HCT116 (cell line): ENCODE measurements around the gene DNAJA4. TPM values are rescaled to one million over a fixed set of nuclear protein-coding genes. Genes with fewer than 3 reads are reported as not detected.

Source experiments
- ATAC-seq: fragments of 200-7000 bp; cut with Tn5 transposase; 2 replicates; pipeline ENCODE4 v1.9.1; 2020; ENCODE audit warnings: mild to moderate bottlenecking, moderate library complexity
- BruUV-seq: library from RNA; stranded (reverse); fragments of 400-500 nt; replicated peaks from 2 replicates; lab custom pipeline; 2021; lab: Mats Ljungman, UMichigan
- CTCF ChIA-PET: fragments of 300-600 bp; sonication (Branson Sonifier 250); formaldehyde crosslinking; loops from one replicate; lab custom pipeline; 2021; ENCODE audit warnings: antibody characterized with exemption; lab: Charles Lee
- POLR2A ChIA-PET: fragments of 300-600, 350-600 bp; sonication (Branson Sonifier 250); formaldehyde crosslinking; loops from one replicate; lab custom pipeline; 2021; ENCODE audit warnings: antibody characterized with exemption; lab: Charles Lee
- RAD21 ChIA-PET, 2 experiments: fragments of 300-600 bp; sonication (Branson Sonifier 250); formaldehyde crosslinking; loops; one replicate each; lab custom pipeline; 2023; ENCODE audit warnings: low total read pairs in 2 of 2; ENCODE audit not compliant: uncharacterized antibody in 2 of 2, unreplicated experiment in 2 of 2, low non-redundant PET in 1 of 2; lab: Charles Lee
- DNase-seq: peaks from one replicate; pipeline ENCODE4 v3.0.0-alpha.2; 2010; ENCODE audit warnings: low read depth, low spot score
- H2AFZ ChIP-seq: fragments of 200-600 bp; shearing (Covaris generic), sonication (generic); 2 replicates; pipeline ENCODE4 v1.6.1; 2017; ENCODE audit warnings: low read depth, mixed run types, mixed read lengths, antibody characterized with exemption, low read length; ENCODE audit not compliant: poor library complexity, severe bottlenecking
- H3K27ac ChIP-seq: 2 replicates; pipeline ENCODE4 v1.5.1; 2012; ENCODE audit warnings: low read depth, low read length
- H3K27me3 ChIP-seq: fragments of 200-600 bp; sonication (generic); 2 replicates; pipeline ENCODE4 v1.6.1; 2016; ENCODE audit warnings: mixed run types, low read length, mixed read lengths; ENCODE audit not compliant: insufficient read depth
- H3K36me3 ChIP-seq, 2 experiments: fragments of 200-500 bp in 1 of 2; fragments of 200-600 bp in 1 of 2; sonication (Bioruptor generic) in 1 of 2; sonication (generic) in 1 of 2; 2 replicates each; pipeline versions ENCODE4 v1.5.1 to v1.6.1; 2014 to 2016; ENCODE audit warnings: low read length in 2 of 2, inconsistent platforms in 1 of 2, mixed read lengths in 1 of 2, mixed run types in 1 of 2; ENCODE audit not compliant: insufficient read depth in 2 of 2, control insufficient read depth in 1 of 2
- H3K4me1 ChIP-seq, 2 experiments: fragments of 200-600 bp in 1 of 2; sonication (generic) in 1 of 2; 2 replicates each; pipeline versions ENCODE4 v1.5.1 to v1.6.1; 2012 to 2017; ENCODE audit warnings: low read length in 2 of 2, inconsistent platforms in 1 of 2, mild to moderate bottlenecking in 1 of 2, mixed read lengths in 1 of 2, mixed run types in 1 of 2, moderate library complexity in 1 of 2; ENCODE audit not compliant: insufficient read depth in 2 of 2, control insufficient read depth in 1 of 2
- H3K4me2 ChIP-seq: fragments of 200-600 bp; sonication (generic); 2 replicates; pipeline ENCODE4 v1.6.1; 2017; ENCODE audit warnings: mixed run types, low read length, mixed read lengths
- H3K4me3 ChIP-seq, 2 experiments: fragments of 200-600 bp in 1 of 2; sonication (generic) in 1 of 2; replicated peaks in 1 of 2; 2 replicates each; pipeline ENCODE4 v1.5.1; 2011 to 2016; ENCODE audit warnings: low read length in 2 of 2, control low read depth in 1 of 2, low read depth in 1 of 2, mild to moderate bottlenecking in 1 of 2, mixed read lengths in 1 of 2, mixed run types in 1 of 2
- H3K79me2 ChIP-seq: fragments of 200-600 bp; sonication (generic); 2 replicates; pipeline ENCODE4 v1.6.1; 2017; ENCODE audit warnings: mild to moderate bottlenecking, mixed run types, low read length, moderate library complexity, mixed read lengths; ENCODE audit not compliant: insufficient read depth
- H3K9ac ChIP-seq: fragments of 200-600 bp; sonication (generic); 2 replicates; pipeline ENCODE4 v1.6.1; 2016; ENCODE audit warnings: low read length, mixed read lengths
- H3K9me2 ChIP-seq: fragments of 200-600 bp; sonication (generic), shearing (Covaris generic); 2 replicates; pipeline ENCODE4 v1.6.1; 2017; ENCODE audit warnings: mixed run types, mild to moderate bottlenecking, moderate library complexity; ENCODE audit not compliant: insufficient read depth
- H3K9me3 ChIP-seq, 2 experiments: fragments of 200-500 bp in 1 of 2; fragments of 200-600 bp in 1 of 2; sonication (Bioruptor generic) in 1 of 2; sonication (generic) in 1 of 2; 2 replicates each; pipeline ENCODE4 v1.6.1; 2014 to 2017; ENCODE audit warnings: low read length in 2 of 2, mixed read lengths in 2 of 2, inconsistent platforms in 1 of 2, low read depth in 1 of 2, mild to moderate bottlenecking in 1 of 2, mixed run types in 1 of 2, moderate library complexity in 1 of 2; ENCODE audit not compliant: control insufficient read depth in 1 of 2, insufficient read depth in 1 of 2
- H4K20me1 ChIP-seq: fragments of 200-600 bp; sonication (generic), shearing (Covaris generic); 2 replicates; pipeline ENCODE4 v1.6.1; 2017; ENCODE audit warnings: mixed run types, mild to moderate bottlenecking, moderate library complexity; ENCODE audit not compliant: insufficient read depth
- CEBPB ChIP-seq: IDR thresholded peaks from 2 replicates; pipeline ENCODE4 v1.6.1; 2012; ENCODE audit warnings: low read depth
- CTCF ChIP-seq, 3 experiments: fragments of 200-600 bp in 1 of 3; sonication (generic) in 1 of 3; IDR thresholded peaks in 2 of 3; conservative IDR thresholded peaks in 1 of 3; 2 replicates each; pipeline ENCODE4 v1.5.1; 2012 to 2017; ENCODE audit warnings: low read depth in 2 of 3, low read length in 2 of 3, antibody characterized with exemption in 1 of 3, borderline replicate concordance in 1 of 3, control low read depth in 1 of 3, mild to moderate bottlenecking in 1 of 3, mixed read lengths in 1 of 3, mixed run types in 1 of 3, moderate library complexity in 1 of 3; ENCODE audit not compliant: insufficient read depth in 1 of 3
- EZH2 ChIP-seq: fragments of 200-600 bp; sonication (generic); IDR thresholded peaks from 2 replicates; pipeline ENCODE4 v1.6.1; 2017; ENCODE audit warnings: antibody characterized with exemption, mixed run types
- EZH2phosphoT487 ChIP-seq: fragments of 200-600 bp; IDR thresholded peaks from 2 replicates; pipeline ENCODE4 v1.6.1; 2018; ENCODE audit warnings: antibody characterized with exemption, borderline replicate concordance
- FOSL1 ChIP-seq: IDR thresholded peaks from 2 replicates; pipeline ENCODE4 v1.6.1; 2012; ENCODE audit warnings: low read depth
- JUND ChIP-seq: IDR thresholded peaks from 2 replicates; pipeline ENCODE4 v1.6.1; 2012
- MAX ChIP-seq: IDR thresholded peaks from 2 replicates; pipeline ENCODE4 v1.6.1; 2012
- POLR2A ChIP-seq: IDR thresholded peaks from 2 replicates; pipeline ENCODE4 v1.7.0; 2011; ENCODE audit warnings: borderline replicate concordance; ENCODE audit not compliant: insufficient read depth, insufficient read length; ENCODE audit errors: extremely low read depth
- POLR2AphosphoS5 ChIP-seq: IDR thresholded peaks from 2 replicates; pipeline ENCODE4 v1.6.1; 2011; ENCODE audit warnings: mild to moderate bottlenecking, low read depth, low read length, moderate library complexity
- RAD21 ChIP-seq: IDR thresholded peaks from 2 replicates; pipeline ENCODE4 v1.6.1; 2012; ENCODE audit warnings: low read depth, mild to moderate bottlenecking
- SRF ChIP-seq: IDR thresholded peaks from 2 replicates; pipeline ENCODE4 v1.6.1; 2012; ENCODE audit warnings: low read depth
- TCF7L2 ChIP-seq: IDR thresholded peaks from 2 replicates; pipeline ENCODE4 v1.7.0; 2011; ENCODE audit warnings: borderline replicate concordance, inconsistent platforms; ENCODE audit not compliant: insufficient read depth, insufficient read length; ENCODE audit errors: extremely low read depth
- YY1 ChIP-seq: IDR thresholded peaks from 2 replicates; pipeline ENCODE4 v1.6.1; 2011; ENCODE audit warnings: low read length, low read depth, moderate library complexity, mild to moderate bottlenecking; ENCODE audit not compliant: insufficient replicate concordance; ENCODE audit errors: extremely low read depth
- ZFX ChIP-seq: fragments of 450-650 bp; IDR thresholded peaks from 2 replicates; pipeline ENCODE4 v1.6.1; 2017
- ZNF274 ChIP-seq: fragments of 200-500 bp; sonication (Bioruptor generic); IDR thresholded peaks from 2 replicates; pipeline ENCODE4 v1.6.1; 2014; ENCODE audit warnings: mild to moderate bottlenecking, low read depth, low read length, inconsistent platforms
- intact Hi-C: fragments of 100-400 bp; cut with micrococcal nuclease; formaldehyde crosslinking; loops from 2 replicates; pipeline ENCODE4 v1.10.0; 2022
- total RNA-seq: library from RNA; stranded (reverse); gene quantifications from one replicate; pipeline ENCODE4 v1.2.1, GENCODE V29; 2021; ENCODE audit not compliant: unreplicated experiment

DNAJA4 gene
- total RNA-seq, 1 experiment from 2014 or later: 66.6 TPM

GRCh38 chr15:78256044-78256437 lies 8.3 kb upstream of the DNAJA4 start:
- ChIA-PET RAD21 (no interaction called here), POLR2A (no interaction called here), CTCF (no interaction called here)
- H3K4me2 ChIP-seq: no peak overlapping the region
- no peaks in the 10 kb centered on the region for H3K36me3 ChIP-seq
- no peak overlapping the region for H3K4me3 ChIP-seq
- no peak overlapping the region for H3K27ac ChIP-seq
- H2AFZ ChIP-seq: no peak overlapping the region
- no peaks in the 10 kb centered on the region for H3K9me2 ChIP-seq
- intact Hi-C loops: no loop called here
- ATAC-seq (no peak), DNase-seq (no peak)
- H3K4me1 ChIP-seq: no peaks in the 10 kb centered on the region; a peak in 1 of 4 replicates
- no peaks in the 10 kb centered on the region for H3K27me3 ChIP-seq
- H3K9me3 ChIP-seq: no peaks in the 10 kb centered on the region
- H4K20me1 ChIP-seq: no peaks in the 10 kb centered on the region
- H3K9ac ChIP-seq: no peak overlapping the region
- no TSS peak for BruUV-seq
- H3K79me2 ChIP-seq: no peaks in the 10 kb centered on the region
- no peak for TF ChIP-seq ZFX
- TF ChIP-seq RAD21: no peak
- TF ChIP-seq SRF: no peak
- no peak for TF ChIP-seq MAX
- no peak for TF ChIP-seq CTCF (IDR thresholded peaks at IDR 0.05 in 2 of 3, conservative IDR thresholded peaks at IDR 0.05 in 1 of 3; ENCODE audit: borderline replicate concordance in 1 of 3, insufficient read depth in 1 of 3, low read depth in 2 of 3, low read length in 2 of 3)
- no peak for TF ChIP-seq TCF7L2
- no peak for TF ChIP-seq POLR2A
- TF ChIP-seq YY1: no peak
- no peak for TF ChIP-seq EZH2
- no peak for TF ChIP-seq CEBPB
- TF ChIP-seq POLR2AphosphoS5: no peak
- no peak for TF ChIP-seq ZNF274
- TF ChIP-seq JUND: no peak
- TF ChIP-seq EZH2phosphoT487: no peak
- no peak for TF ChIP-seq FOSL1
- TF ChIP-seq, all 23 proteins: peak for 0
